Osteoblast (primary cell): Measurements from ENCODE around the gene SLC1A7. TPM values are rescaled to one million over a fixed set of nuclear protein-coding genes. Genes with fewer than 3 reads are reported as not detected.
A peak's percentile ranks its signal among the peaks of the same experiment; 100 is the strongest.

Source experiments
- DNase-seq: peaks from one replicate; pipeline ENCODE4 v3.0.0; 2011; ENCODE audit warnings: low spot score, mixed read lengths; ENCODE audit not compliant: insufficient read length; ENCODE audit errors: missing footprints
- H2AFZ ChIP-seq: 2 replicates; pipeline ENCODE4 v1.6.0; 2011; ENCODE audit warnings: mild to moderate bottlenecking, low read length
- H3K27ac ChIP-seq: 2 replicates; pipeline ENCODE4 v1.5.1; 2011; ENCODE audit warnings: mild to moderate bottlenecking, low read depth, low read length, moderate library complexity
- H3K27me3 ChIP-seq: 2 replicates; pipeline ENCODE4 v1.6.0; 2012; ENCODE audit warnings: mild to moderate bottlenecking, control low read depth, inconsistent platforms, low read length, moderate library complexity; ENCODE audit not compliant: insufficient read depth
- H3K36me3 ChIP-seq: 2 replicates; pipeline ENCODE4 v1.5.1; 2011; ENCODE audit warnings: mild to moderate bottlenecking, low read length, control low read depth, moderate library complexity; ENCODE audit not compliant: insufficient read depth
- H3K4me1 ChIP-seq: 2 replicates; pipeline ENCODE4 v1.5.1; 2011; ENCODE audit warnings: mild to moderate bottlenecking, low read length, control low read depth, moderate library complexity; ENCODE audit not compliant: insufficient read depth
- H3K4me2 ChIP-seq: 2 replicates; pipeline ENCODE4 v1.6.0; 2011; ENCODE audit warnings: mild to moderate bottlenecking, low read length; ENCODE audit not compliant: insufficient read depth
- H3K4me3 ChIP-seq: fragments of 200-600 bp; sonication (generic); 3 replicates; pipeline ENCODE4 v1.5.1; 2012; ENCODE audit warnings: mild to moderate bottlenecking, low read length, inconsistent platforms; ENCODE audit not compliant: insufficient read depth
- H3K79me2 ChIP-seq: 2 replicates; pipeline ENCODE4 v1.6.0; 2012; ENCODE audit warnings: mild to moderate bottlenecking, low read length, control low read depth, inconsistent platforms; ENCODE audit not compliant: insufficient read depth
- H3K9me3 ChIP-seq: 2 replicates; pipeline ENCODE4 v1.5.1; 2011; ENCODE audit warnings: low read depth, low read length, control low read depth
- H4K20me1 ChIP-seq: 2 replicates; pipeline ENCODE4 v1.6.0; 2012; ENCODE audit warnings: mild to moderate bottlenecking, low read length, control low read depth; ENCODE audit not compliant: insufficient read depth
- CTCF ChIP-seq: IDR thresholded peaks from 2 replicates; pipeline ENCODE4 v1.5.1; 2011; ENCODE audit warnings: mild to moderate bottlenecking, low read depth, low read length, moderate library complexity; ENCODE audit errors: extremely low read depth
- total RNA-seq: library from RNA; depleted of rRNA; stranded (reverse); fragments of >200 nt; gene quantifications from 2 replicates; pipeline ENCODE4 v1.2.3, GENCODE V29; 2012

The SLC1A7 gene
- total RNA-seq, 1 donor = 0.36 TPM

- Histone ChIP-seq H4K20me1 (no peaks in the 10 kb centered on the region), H2AFZ (peak overlapping the region; percentile 45), H3K4me1 (peaks cover 27% of the 10 kb centered on the region), H3K79me2 (no peaks in the 10 kb centered on the region), H3K4me2 (no peak overlapping the region), H3K36me3 (no peaks in the 10 kb centered on the region), H3K4me3 (no peak overlapping the region), H3K27ac (no peak overlapping the region), H3K9me3 (no peaks in the 10 kb centered on the region), H3K27me3 (no peaks in the 10 kb centered on the region)
- peak; percentile 72 for DNase-seq
- no peak for TF ChIP-seq CTCF
Measured at GRCh38 chr1:53125623-53126360, 16.6 kb downstream of the SLC1A7 start.

GRCh38 chr1:53125122-53125521, 17.3 kb downstream of the SLC1A7 start:
- Histone ChIP-seq H3K4me2 (no peak overlapping the region), H2AFZ (no peak overlapping the region), H3K79me2 (no peaks in the 10 kb centered on the region), H4K20me1 (no peaks in the 10 kb centered on the region), H3K9me3 (no peaks in the 10 kb centered on the region), H3K4me1 (peaks cover 27% of the 10 kb centered on the region), H3K27ac (no peak overlapping the region), H3K27me3 (no peaks in the 10 kb centered on the region), H3K4me3 (no peak overlapping the region), H3K36me3 (no peaks in the 10 kb centered on the region)
- no peak for TF ChIP-seq CTCF
- DNase-seq = no peak

GRCh38 chr1:53123453-53124140, 18.8 kb downstream of the SLC1A7 start:
- H3K27me3 ChIP-seq = no peaks in the 10 kb centered on the region
- peak overlapping the region; percentile 67 for H2AFZ ChIP-seq
- peak overlapping the region; percentile 83 for H3K27ac ChIP-seq
- H3K4me1 ChIP-seq = peaks cover 27% of the 10 kb centered on the region
- no peaks in the 10 kb centered on the region for H4K20me1 ChIP-seq
- H3K4me2 ChIP-seq = no peak overlapping the region
- peak; percentile 94 for DNase-seq
- TF ChIP-seq CTCF = no peak
- no peak overlapping the region for H3K4me3 ChIP-seq
- H3K9me3 ChIP-seq = no peaks in the 10 kb centered on the region
- no peaks in the 10 kb centered on the region for H3K79me2 ChIP-seq
- H3K36me3 ChIP-seq = no peaks in the 10 kb centered on the region

GRCh38 chr1:53122961-53123413, 19.5 kb downstream of the SLC1A7 start:
- H4K20me1 ChIP-seq = no peaks in the 10 kb centered on the region
- H3K4me2 ChIP-seq = no peak overlapping the region
- H3K27ac ChIP-seq = peak overlapping the region; percentile 83
- no peak for TF ChIP-seq CTCF
- H2AFZ ChIP-seq = peak overlapping the region; percentile 67
- no peak for DNase-seq
- H3K4me3 ChIP-seq = no peak overlapping the region
- peaks cover 27% of the 10 kb centered on the region for H3K4me1 ChIP-seq
- H3K9me3 ChIP-seq = no peaks in the 10 kb centered on the region
- H3K36me3 ChIP-seq = no peaks in the 10 kb centered on the region
- no peaks in the 10 kb centered on the region for H3K27me3 ChIP-seq
- no peaks in the 10 kb centered on the region for H3K79me2 ChIP-seq
